GM10248 (cell line): ENCODE results near the gene NFS1.
"Not testable (repeated sequence)": the region's sequence is repeated elsewhere in the genome, so short reads cannot be mapped to it uniquely, and the experiment has no call there.

Experiments
- CTCF ChIA-PET: fragments of 300-600 bp; sonication (Branson Sonifier 250); formaldehyde crosslinking; extraction: SDS; loops from one replicate; lab custom pipeline; 2021; ENCODE audit warnings: antibody characterized with exemption; lab: Yijun Ruan, JAX
- POLR2A ChIA-PET: fragments of 350-650 bp; sonication (Branson Sonifier 250); formaldehyde crosslinking; extraction: SDS; loops from one replicate; lab custom pipeline; 2020; ENCODE audit warnings: antibody characterized with exemption; lab: Yijun Ruan, JAX
- DNase-seq: peaks from one replicate; pipeline ENCODE4 v3.0.0; 2012; ENCODE audit errors: extremely low spot score
- TF ChIP-seq, protein P1 (sequence below): IDR thresholded peaks from 2 replicates; pipeline ENCODE4 v1.5.1; 2012; ENCODE audit warnings: mild to moderate bottlenecking, low read depth; ENCODE audit errors: extremely low read depth, missing control alignments, control extremely low read depth

Gene NFS1

DNA sequence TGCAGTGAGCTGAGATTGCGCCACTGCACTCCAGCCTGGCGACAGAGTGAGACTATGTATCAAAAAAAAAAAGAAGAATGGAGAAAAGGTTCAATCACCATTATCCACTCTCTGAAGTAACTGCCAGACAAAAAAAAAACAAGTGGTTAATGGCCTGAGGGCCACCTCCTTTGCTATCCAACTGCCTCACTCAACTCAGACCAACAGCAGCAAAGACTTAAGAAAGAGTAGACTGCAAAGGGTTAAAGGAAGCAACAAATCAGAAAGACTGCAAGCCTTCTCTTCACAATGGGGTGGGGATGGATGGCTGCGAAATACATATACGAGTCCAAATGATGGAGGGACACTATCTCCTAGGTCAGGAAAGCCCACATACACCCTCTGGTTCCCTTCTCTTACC lies 3.2 kb downstream of the NFS1 start:
- TF ChIP-seq, protein P1, sequence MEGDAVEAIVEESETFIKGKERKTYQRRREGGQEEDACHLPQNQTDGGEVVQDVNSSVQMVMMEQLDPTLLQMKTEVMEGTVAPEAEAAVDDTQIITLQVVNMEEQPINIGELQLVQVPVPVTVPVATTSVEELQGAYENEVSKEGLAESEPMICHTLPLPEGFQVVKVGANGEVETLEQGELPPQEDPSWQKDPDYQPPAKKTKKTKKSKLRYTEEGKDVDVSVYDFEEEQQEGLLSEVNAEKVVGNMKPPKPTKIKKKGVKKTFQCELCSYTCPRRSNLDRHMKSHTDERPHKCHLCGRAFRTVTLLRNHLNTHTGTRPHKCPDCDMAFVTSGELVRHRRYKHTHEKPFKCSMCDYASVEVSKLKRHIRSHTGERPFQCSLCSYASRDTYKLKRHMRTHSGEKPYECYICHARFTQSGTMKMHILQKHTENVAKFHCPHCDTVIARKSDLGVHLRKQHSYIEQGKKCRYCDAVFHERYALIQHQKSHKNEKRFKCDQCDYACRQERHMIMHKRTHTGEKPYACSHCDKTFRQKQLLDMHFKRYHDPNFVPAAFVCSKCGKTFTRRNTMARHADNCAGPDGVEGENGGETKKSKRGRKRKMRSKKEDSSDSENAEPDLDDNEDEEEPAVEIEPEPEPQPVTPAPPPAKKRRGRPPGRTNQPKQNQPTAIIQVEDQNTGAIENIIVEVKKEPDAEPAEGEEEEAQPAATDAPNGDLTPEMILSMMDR, result no peak
- CTCF ChIA-PET, result interaction anchor here (1.2 kb wide), 1 partner anchor 10 kb away, joined by 3 read pairs; no protein-coding TSS in a partner anchor

DNA sequence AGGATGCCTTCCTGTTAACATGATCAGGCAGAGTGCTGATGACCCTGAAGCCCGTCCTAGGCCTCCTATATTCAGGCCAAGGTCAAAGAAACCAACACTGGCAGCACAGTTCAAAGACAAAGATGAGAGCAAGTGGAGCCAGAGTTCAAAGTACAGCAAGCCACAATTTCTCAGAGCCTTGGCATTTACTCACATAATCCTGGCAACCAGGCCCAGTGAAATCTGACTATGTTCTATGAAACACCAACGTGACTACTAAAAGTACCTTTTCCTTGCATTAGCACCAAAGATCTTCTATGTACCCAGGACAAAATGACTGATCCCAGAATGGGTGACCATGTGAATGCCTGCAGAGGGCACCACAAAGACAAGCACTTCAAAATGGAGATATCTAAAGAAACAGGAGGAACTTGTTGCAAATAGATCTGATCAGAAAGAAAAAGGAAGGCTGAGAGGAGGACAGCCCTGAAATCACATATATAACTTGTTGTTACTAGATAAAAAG lies 3.9 kb downstream of the NFS1 start:
- ChIA-PET POLR2A (no interaction called here), CTCF (no interaction called here)

More for the DNA sequence above, 3.2 kb downstream of the NFS1 start:
- POLR2A ChIA-PET, result no interaction called here
- DNase-seq, result no peak

DNA sequence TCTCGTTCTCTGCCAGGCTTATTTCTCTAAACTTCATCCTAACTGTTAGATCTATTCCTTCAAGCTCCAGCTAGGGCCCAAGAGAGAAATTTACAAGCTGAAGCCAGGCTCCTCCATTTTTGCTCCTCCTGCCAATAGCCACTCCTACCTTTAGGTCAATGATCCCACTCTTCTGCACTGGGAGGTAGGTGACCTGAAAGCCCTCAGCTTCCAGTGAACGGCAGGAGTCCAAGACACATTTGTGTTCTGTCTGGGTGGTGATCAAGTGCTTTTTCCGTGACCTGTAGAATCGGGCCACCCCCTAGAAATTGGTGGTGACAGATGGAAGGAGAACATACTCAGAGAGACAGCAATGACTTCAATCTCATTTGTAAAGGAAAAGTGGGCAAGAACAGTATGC lies 8.9 kb downstream of the NFS1 start:
- ChIA-PET POLR2A (no interaction called here), CTCF (interaction anchor here (0.8 kb wide), 1 partner anchor 9 kb away, joined by 3 read pairs; the partner anchor contains the start of genes NFS1 and ROMO1)
- DNase-seq, result no peak
- TF ChIP-seq, protein P1, result no peak

More for the DNA sequence above, 3.9 kb downstream of the NFS1 start:
- TF ChIP-seq, protein P1, result no peak
- DNase-seq, result no peak

DNA sequence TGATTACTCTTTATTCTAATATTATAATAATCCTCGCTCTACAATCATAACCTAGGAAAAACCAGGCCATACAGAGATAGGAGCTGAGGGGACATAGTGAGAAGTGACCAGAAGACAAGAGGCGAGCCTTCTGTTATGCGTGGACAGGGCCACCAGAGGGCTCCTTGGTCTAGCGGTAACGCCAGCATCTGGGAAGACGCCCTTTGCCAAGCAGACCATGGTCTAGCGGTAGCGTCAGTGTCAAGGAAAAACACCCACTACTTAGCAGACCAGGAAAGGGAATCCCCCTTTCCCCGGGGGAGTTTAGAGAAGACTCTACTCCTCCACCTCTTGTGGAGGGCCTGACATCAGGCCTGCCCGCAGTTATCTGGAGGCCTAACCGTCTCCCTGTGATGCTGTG lies 12.3 kb downstream of the NFS1 start:
- CTCF ChIA-PET, result interaction anchor here (1.2 kb wide), 1 partner anchor 18 kb away, joined by 3 read pairs; no protein-coding TSS in a partner anchor
- DNase-seq, POLR2A ChIA-PET: not testable (repeated sequence)
- TF ChIP-seq, protein P1, result peak; percentile 12

DNA sequence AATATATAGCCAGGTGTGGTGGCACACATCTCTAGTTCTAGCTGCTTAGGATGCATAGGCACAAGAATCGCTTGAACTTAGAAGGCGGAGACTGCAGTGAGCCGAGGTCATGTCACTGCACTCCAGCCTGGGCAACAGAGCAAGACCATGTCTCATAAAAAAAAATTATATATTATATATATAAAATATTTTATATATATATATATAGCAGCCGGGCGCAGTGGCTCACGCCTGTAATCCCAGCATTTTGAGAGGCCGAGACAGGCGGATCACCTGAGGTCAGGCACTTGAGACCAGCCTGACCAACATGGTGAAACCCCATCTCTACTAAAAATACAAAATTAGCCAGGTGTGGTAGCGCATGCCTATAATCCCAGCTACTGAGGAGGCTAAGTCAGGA lies 13.8 kb downstream of the NFS1 start:
- CTCF ChIA-PET, DNase-seq, POLR2A ChIA-PET: not testable (repeated sequence)

DNA sequence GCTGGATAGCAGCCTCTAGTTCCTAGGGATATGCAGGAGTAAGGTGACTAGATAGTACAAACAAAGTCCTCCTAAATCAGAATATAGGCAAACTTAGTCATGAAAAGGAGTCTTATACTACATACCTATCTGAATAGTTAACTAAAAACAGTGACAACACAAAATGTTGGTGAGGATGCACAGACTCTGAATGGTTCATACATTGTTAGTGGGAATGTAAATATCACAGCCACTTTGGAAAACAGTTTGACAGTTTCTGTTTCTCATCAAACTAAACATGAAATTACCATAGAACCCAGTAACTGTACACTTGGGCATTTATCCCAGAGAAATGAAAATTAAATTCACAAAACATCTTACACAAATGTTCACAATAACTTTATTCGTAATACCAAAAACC lies 17.2 kb downstream of the NFS1 start:
- ChIA-PET POLR2A (interaction anchor here (0.6 kb wide), 1 partner anchor 244 kb away, joined by 3 read pairs; no protein-coding TSS in a partner anchor), CTCF (no interaction called here)
- TF ChIP-seq, protein P1, result no peak
- no peak for DNase-seq

DNA sequence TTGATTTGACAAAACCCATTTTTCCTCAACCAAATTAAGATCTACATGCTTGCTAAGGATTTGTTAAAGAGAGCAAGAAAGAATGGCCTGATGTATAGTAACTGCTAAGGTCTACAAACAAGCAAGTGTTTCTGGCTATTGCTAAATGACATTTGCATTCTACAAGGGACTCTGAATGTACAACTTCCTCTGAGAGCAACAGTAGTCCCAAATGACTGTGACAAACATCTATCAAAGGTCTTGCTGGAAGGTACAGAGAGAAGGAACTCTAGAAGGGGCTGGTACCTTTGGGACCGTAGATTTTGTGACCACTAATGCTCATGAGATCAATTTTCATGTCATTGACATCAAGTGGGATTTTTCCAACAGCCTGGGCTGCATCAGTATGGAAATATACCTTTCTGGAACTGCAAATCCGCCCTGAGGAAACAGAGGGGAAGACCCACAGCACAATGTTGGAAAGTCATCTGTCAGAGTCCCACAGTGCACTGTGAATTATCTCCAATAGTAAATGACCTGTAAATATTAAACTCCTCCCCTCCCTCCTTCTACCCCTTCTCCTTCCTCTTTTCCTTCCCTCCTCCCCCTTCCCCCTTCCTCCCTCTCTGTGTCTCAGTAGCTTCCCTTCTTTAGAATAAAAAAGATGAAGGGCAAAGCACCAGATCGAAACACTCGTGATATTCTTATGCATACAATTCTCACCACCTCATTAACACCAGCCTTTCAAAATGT lies 18.5 kb downstream of the NFS1 start:
- ChIA-PET CTCF (interaction anchor here (1.0 kb wide), 1 partner anchor 50 kb away, joined by 4 read pairs; no protein-coding TSS in a partner anchor), POLR2A (no interaction called here)
- no peak for DNase-seq
- TF ChIP-seq, protein P1, result no peak
